Activated CD4-positive, alpha-beta memory T cell treated with anti-CD3 and anti-CD28 coated beads for 36 hours (primary cell): ENCODE data around the gene PDZD4. TPM values are rescaled to one million over a fixed set of nuclear protein-coding genes. Genes with fewer than 3 reads are reported as not detected.

Source experiments
- CTCF ChIA-PET: fragments of 350-600 bp; sonication (Branson Sonifier 250); formaldehyde crosslinking; loops from one replicate; lab custom pipeline; 2021; ENCODE audit warnings: antibody characterized with exemption, inconsistent platforms; lab: Charles Lee
- POLR2A ChIA-PET: fragments of 350-600 bp; sonication (Branson Sonifier 250); formaldehyde crosslinking; loops from one replicate; lab custom pipeline; 2021; ENCODE audit warnings: antibody characterized with exemption; lab: Charles Lee
- DNase-seq: peaks from one replicate; pipeline ENCODE4 v3.0.0-alpha.2; 2020
- H3K27ac Mint-ChIP-seq: one replicate; pipeline ENCODE4 v1.8.0; 2021; ENCODE audit warnings: mixed read lengths
- H3K27me3 Mint-ChIP-seq: one replicate; pipeline ENCODE4 v1.8.0; 2021; ENCODE audit warnings: mixed read lengths
- H3K36me3 Mint-ChIP-seq: one replicate; pipeline ENCODE4 v1.8.0; 2021; ENCODE audit warnings: mixed read lengths
- H3K4me1 Mint-ChIP-seq: one replicate; pipeline ENCODE4 v1.8.0; 2021; ENCODE audit warnings: low read depth, mixed read lengths
- H3K4me3 Mint-ChIP-seq: one replicate; pipeline ENCODE4 v1.8.0; 2021; ENCODE audit warnings: mild to moderate bottlenecking, mixed read lengths
- H3K9me3 Mint-ChIP-seq: one replicate; pipeline ENCODE4 v1.8.0; 2021; ENCODE audit warnings: mixed read lengths
- intact Hi-C: fragments of 100-400 bp; cut with micrococcal nuclease; formaldehyde crosslinking; loops from one replicate; pipeline ENCODE4 v1.15.1; 2023
- total RNA-seq, 2 experiments: library from RNA; stranded (reverse); gene quantifications; one replicate each; pipeline ENCODE4 v1.2.3, GENCODE V29; 2021

The PDZD4 gene
- total RNA-seq, 2 experiments from 2014 or later, result 4.9 to 5.7 TPM

- ChIA-PET POLR2A (no interaction called here), CTCF (no interaction called here)
- H3K27ac Mint-ChIP-seq, result no peak overlapping the region
- DNase-seq, result no peak
- peaks cover 2% of the 10 kb centered on the region for H3K27me3 Mint-ChIP-seq
- H3K36me3 Mint-ChIP-seq, result no peaks in the 10 kb centered on the region
- no peaks in the 10 kb centered on the region for H3K4me1 Mint-ChIP-seq
- H3K4me3 Mint-ChIP-seq, result no peak overlapping the region
- no peaks in the 10 kb centered on the region for H3K9me3 Mint-ChIP-seq
- intact Hi-C loops, result no loop called here
Observed at GRCh38 chrX:153774576-153775292, 55.6 kb downstream of the PDZD4 start.

GRCh38 chrX:153773741-153774575, 56.4 kb downstream of the PDZD4 start:
- POLR2A ChIA-PET, result no interaction called here
- Mint-ChIP-seq H3K4me1 (no peaks in the 10 kb centered on the region), H3K27ac (no peak overlapping the region), H3K4me3 (no peak overlapping the region), H3K36me3 (no peaks in the 10 kb centered on the region), H3K27me3 (no peaks in the 10 kb centered on the region), H3K9me3 (no peaks in the 10 kb centered on the region)
- CTCF ChIA-PET, result no interaction called here
- intact Hi-C loops, result no loop called here
- DNase-seq, result no peak

GRCh38 chrX:153773218-153773611, 57.1 kb downstream of the PDZD4 start:
- Mint-ChIP-seq H3K4me1 (no peaks in the 10 kb centered on the region), H3K36me3 (no peaks in the 10 kb centered on the region), H3K9me3 (no peaks in the 10 kb centered on the region), H3K4me3 (no peak overlapping the region), H3K27ac (no peak overlapping the region), H3K27me3 (no peaks in the 10 kb centered on the region)
- POLR2A ChIA-PET, result no interaction called here
- CTCF ChIA-PET, result no interaction called here
- DNase-seq, result no peak
- intact Hi-C loops, result no loop called here

- intact Hi-C loops, result no loop called here
- DNase-seq, result no peak
- H3K4me1 Mint-ChIP-seq, result no peaks in the 10 kb centered on the region
- CTCF ChIA-PET, result no interaction called here
- no peak overlapping the region for H3K4me3 Mint-ChIP-seq
- POLR2A ChIA-PET, result no interaction called here
- no peak overlapping the region for H3K27ac Mint-ChIP-seq
- H3K9me3 Mint-ChIP-seq, result no peaks in the 10 kb centered on the region
- H3K36me3 Mint-ChIP-seq, result no peaks in the 10 kb centered on the region
- no peaks in the 10 kb centered on the region for H3K27me3 Mint-ChIP-seq
Observed at GRCh38 chrX:153772316-153773217, 57.8 kb downstream of the PDZD4 start.

- H3K4me1 Mint-ChIP-seq, result peaks cover 2% of the 10 kb centered on the region
- POLR2A ChIA-PET, result no interaction called here
Observed at GRCh38 chrX:153771415-153772315, 58.7 kb downstream of the PDZD4 start.

GRCh38 chrX:153770601-153771414, 59.5 kb downstream of the PDZD4 start:
- ChIA-PET POLR2A (no interaction called here), CTCF (no interaction called here)
- Mint-ChIP-seq H3K4me3 (no peak overlapping the region), H3K36me3 (no peaks in the 10 kb centered on the region), H3K27me3 (no peaks in the 10 kb centered on the region), H3K4me1 (peaks cover 6% of the 10 kb centered on the region), H3K27ac (no peak overlapping the region), H3K9me3 (no peaks in the 10 kb centered on the region)
- intact Hi-C loops, result no loop called here
- DNase-seq, result no peak

More at GRCh38 chrX:153771415-153772315, 58.7 kb downstream of the PDZD4 start:
- Mint-ChIP-seq H3K36me3 (no peaks in the 10 kb centered on the region), H3K27ac (no peak overlapping the region), H3K9me3 (no peaks in the 10 kb centered on the region), H3K27me3 (no peaks in the 10 kb centered on the region), H3K4me3 (no peak overlapping the region)
- DNase-seq, result no peak
- intact Hi-C loops, result no loop called here
- CTCF ChIA-PET, result no interaction called here

GRCh38 chrX:153769865-153770600, 60.3 kb downstream of the PDZD4 start:
- ChIA-PET CTCF (no interaction called here), POLR2A (no interaction called here)
- Mint-ChIP-seq H3K27ac (no peak overlapping the region), H3K27me3 (no peaks in the 10 kb centered on the region), H3K4me1 (peaks cover 6% of the 10 kb centered on the region), H3K9me3 (no peaks in the 10 kb centered on the region), H3K4me3 (no peak overlapping the region), H3K36me3 (no peaks in the 10 kb centered on the region)
- DNase-seq, result no peak
- intact Hi-C loops, result no loop called here

- intact Hi-C loops, result no loop called here
- Mint-ChIP-seq H3K27ac (no peak overlapping the region), H3K36me3 (no peaks in the 10 kb centered on the region), H3K9me3 (no peaks in the 10 kb centered on the region), H3K27me3 (no peaks in the 10 kb centered on the region), H3K4me3 (no peak overlapping the region), H3K4me1 (peaks cover 6% of the 10 kb centered on the region)
- ChIA-PET POLR2A (no interaction called here), CTCF (interaction anchor here (1.3 kb wide), 1 partner anchor 178 kb away, joined by 4 read pairs; no protein-coding TSS in a partner anchor)
- no peak for DNase-seq
Observed at GRCh38 chrX:153769158-153769864, 61.0 kb downstream of the PDZD4 start.

GRCh38 chrX:153768311-153769157, 61.8 kb downstream of the PDZD4 start:
- Mint-ChIP-seq H3K27ac (no peak overlapping the region), H3K4me1 (peaks cover 9% of the 10 kb centered on the region), H3K36me3 (no peaks in the 10 kb centered on the region), H3K4me3 (no peak overlapping the region), H3K27me3 (no peaks in the 10 kb centered on the region), H3K9me3 (no peaks in the 10 kb centered on the region)
- intact Hi-C loops, result no loop called here
- ChIA-PET POLR2A (no interaction called here), CTCF (interaction anchor here (1.3 kb wide), 1 partner anchor 179 kb away, joined by 4 read pairs; no protein-coding TSS in a partner anchor)
- no peak for DNase-seq
